ENCODE results near the gene HLF. TPM values are rescaled to one million over a fixed set of nuclear protein-coding genes. Genes with fewer than 3 reads are reported as not detected.

Gene HLF
- polyA plus RNA-seq, 3 donors, result not detected

GRCh38 chr17:55312852-55313251 lies 48.1 kb downstream of the HLF start:
- TF ChIP-seq, protein P1, sequence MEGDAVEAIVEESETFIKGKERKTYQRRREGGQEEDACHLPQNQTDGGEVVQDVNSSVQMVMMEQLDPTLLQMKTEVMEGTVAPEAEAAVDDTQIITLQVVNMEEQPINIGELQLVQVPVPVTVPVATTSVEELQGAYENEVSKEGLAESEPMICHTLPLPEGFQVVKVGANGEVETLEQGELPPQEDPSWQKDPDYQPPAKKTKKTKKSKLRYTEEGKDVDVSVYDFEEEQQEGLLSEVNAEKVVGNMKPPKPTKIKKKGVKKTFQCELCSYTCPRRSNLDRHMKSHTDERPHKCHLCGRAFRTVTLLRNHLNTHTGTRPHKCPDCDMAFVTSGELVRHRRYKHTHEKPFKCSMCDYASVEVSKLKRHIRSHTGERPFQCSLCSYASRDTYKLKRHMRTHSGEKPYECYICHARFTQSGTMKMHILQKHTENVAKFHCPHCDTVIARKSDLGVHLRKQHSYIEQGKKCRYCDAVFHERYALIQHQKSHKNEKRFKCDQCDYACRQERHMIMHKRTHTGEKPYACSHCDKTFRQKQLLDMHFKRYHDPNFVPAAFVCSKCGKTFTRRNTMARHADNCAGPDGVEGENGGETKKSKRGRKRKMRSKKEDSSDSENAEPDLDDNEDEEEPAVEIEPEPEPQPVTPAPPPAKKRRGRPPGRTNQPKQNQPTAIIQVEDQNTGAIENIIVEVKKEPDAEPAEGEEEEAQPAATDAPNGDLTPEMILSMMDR (IDR thresholded peaks at IDR 0.05), result no peak

GRCh38 chr17:55314061-55314783 lies 49.5 kb downstream of the HLF start:
- 89% methylated on average over 6 of the region's 8 CpGs for WGBS (ENCODE audit: insufficient coverage)
- intact Hi-C loops (cut with micrococcal nuclease), result no loop called here
- no peaks in the 10 kb centered on the region for H3K79me2 ChIP-seq (ENCODE audit: insufficient read depth, low read length)

More at GRCh38 chr17:55312852-55313251, 48.1 kb downstream of the HLF start:
- WGBS (ENCODE audit: insufficient coverage), result 97% methylated on average over 3 of the region's 3 CpGs
- no peak overlapping the region for H3K9ac ChIP-seq (ENCODE audit: insufficient read depth, low read length, poor library complexity, severe bottlenecking)
- H3K27me3 Mint-ChIP-seq (ENCODE audit: low read depth in 3 of 3), result peaks cover 0 to 2% (median 2%) of the 10 kb centered on the region in 3 donors
- no peaks in the 10 kb centered on the region for H3K27me3 ChIP-seq (ENCODE audit: control insufficient read depth in 2 of 2, insufficient read depth in 2 of 2, low read length in 2 of 2)
- no peaks in the 10 kb centered on the region for H3K79me2 ChIP-seq (ENCODE audit: insufficient read depth, low read length)
- no peak overlapping the region for H3K4me2 ChIP-seq (replicated peaks; ENCODE audit: extremely low read depth, low read length, poor library complexity, severe bottlenecking)
- no peak overlapping the region for H2AFZ ChIP-seq (ENCODE audit: insufficient read depth, low read depth, low read length, poor library complexity, severe bottlenecking)
- H3K4me3 ChIP-seq (replicated peaks in 1 of 3; ENCODE audit: low read depth in 2 of 3, low read length in 3 of 3), result no peak overlapping the region
- peaks cover 0 to 2% (median 0%) of the 10 kb centered on the region in 7 donors for H3K9me3 Mint-ChIP-seq
- no peaks in the 10 kb centered on the region for H3K4me1 ChIP-seq (ENCODE audit: control insufficient read depth in 1 of 2, insufficient read depth in 2 of 2, low read length in 2 of 2)
- intact Hi-C loops (cut with micrococcal nuclease), result no loop called here
- H3K9me3 ChIP-seq (replicated peaks in 1 of 2; ENCODE audit: control insufficient read depth in 1 of 2, insufficient read depth in 1 of 2, low read length in 2 of 2), result no peaks in the 10 kb centered on the region
- no peak for DNase-seq
- no peaks in the 10 kb centered on the region for H4K20me1 ChIP-seq (ENCODE audit: insufficient read depth, low read length)
- no peaks in the 10 kb centered on the region for H3K4me1 Mint-ChIP-seq
- H3K4me3 Mint-ChIP-seq, result no peak overlapping the region
- no peak overlapping the region for H3K27ac ChIP-seq (ENCODE audit: low read depth in 1 of 2, low read length in 2 of 2)
- no peaks in the 10 kb centered on the region for H3K36me3 Mint-ChIP-seq
- H3K27ac Mint-ChIP-seq, result no peak overlapping the region
- H3K36me3 ChIP-seq (replicated peaks in 1 of 2; ENCODE audit: control insufficient read depth in 1 of 2, insufficient read depth in 2 of 2, low read length in 2 of 2), result no peaks in the 10 kb centered on the region

More at GRCh38 chr17:55314061-55314783, 49.5 kb downstream of the HLF start:
- peaks cover 0 to 2% (median 0%) of the 10 kb centered on the region in 3 donors for H3K27me3 Mint-ChIP-seq (ENCODE audit: low read depth in 3 of 3)
- H3K9me3 ChIP-seq (replicated peaks in 1 of 2; ENCODE audit: control insufficient read depth in 1 of 2, insufficient read depth in 1 of 2, low read length in 2 of 2), result no peaks in the 10 kb centered on the region
- H2AFZ ChIP-seq (ENCODE audit: insufficient read depth, low read depth, low read length, poor library complexity, severe bottlenecking), result no peak overlapping the region
- no peak overlapping the region for H3K27ac ChIP-seq (ENCODE audit: low read depth in 1 of 2, low read length in 2 of 2)
- no peaks in the 10 kb centered on the region for H4K20me1 ChIP-seq (ENCODE audit: insufficient read depth, low read length)
- H3K4me2 ChIP-seq (replicated peaks; ENCODE audit: extremely low read depth, low read length, poor library complexity, severe bottlenecking), result no peak overlapping the region
- DNase-seq, result no peak
- H3K27ac Mint-ChIP-seq, result no peak overlapping the region
- H3K4me1 ChIP-seq (ENCODE audit: control insufficient read depth in 1 of 2, insufficient read depth in 2 of 2, low read length in 2 of 2), result no peaks in the 10 kb centered on the region
- H3K4me3 ChIP-seq (replicated peaks in 1 of 3; ENCODE audit: low read depth in 2 of 3, low read length in 3 of 3), result no peak overlapping the region
- peaks cover 0 to 2% (median 0%) of the 10 kb centered on the region in 7 donors for H3K9me3 Mint-ChIP-seq
- no peak overlapping the region for H3K9ac ChIP-seq (ENCODE audit: insufficient read depth, low read length, poor library complexity, severe bottlenecking)
- no peak overlapping the region for H3K4me3 Mint-ChIP-seq
- TF ChIP-seq, protein P1 (IDR thresholded peaks at IDR 0.05), result no peak
- no peaks in the 10 kb centered on the region for H3K36me3 ChIP-seq (replicated peaks in 1 of 2; ENCODE audit: control insufficient read depth in 1 of 2, insufficient read depth in 2 of 2, low read length in 2 of 2)
- no peaks in the 10 kb centered on the region for H3K4me1 Mint-ChIP-seq
- H3K36me3 Mint-ChIP-seq, result no peaks in the 10 kb centered on the region
- no peaks in the 10 kb centered on the region for H3K27me3 ChIP-seq (ENCODE audit: control insufficient read depth in 2 of 2, insufficient read depth in 2 of 2, low read length in 2 of 2)

All from CD14-positive monocyte (primary cell).